ENCODE data around the gene SVOPL. TPM values are rescaled to one million over a fixed set of nuclear protein-coding genes. Genes with fewer than 3 reads are reported as not detected.

SVOPL gene
- total RNA-seq, 1 experiment from 2014 or later: 1.1 TPM

DNA sequence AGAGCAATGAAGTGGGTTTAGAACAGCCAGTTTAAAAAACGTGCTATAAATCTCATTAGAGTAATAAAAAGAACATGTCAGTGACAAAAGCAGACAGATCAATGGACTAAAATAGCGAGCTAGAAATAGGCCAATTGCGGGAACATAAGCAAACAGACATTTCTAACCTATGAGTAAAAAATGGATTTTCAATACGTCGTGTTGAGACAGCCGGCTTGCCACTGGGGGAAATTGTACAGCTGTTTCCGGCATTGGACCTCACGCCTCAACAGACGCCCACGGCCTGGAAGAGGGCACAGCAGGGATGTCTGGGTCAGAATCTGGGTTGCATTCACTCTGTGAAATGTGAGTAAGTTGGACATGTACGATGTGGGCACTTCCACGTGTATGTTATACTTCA lies 92.9 kb downstream of the SVOPL start:
- Histone ChIP-seq H4K5ac (ENCODE audit: insufficient read length, low read depth, low read length) (no peak overlapping the region), H3K27ac (ENCODE audit: insufficient read length, low read depth, low read length) (no peak overlapping the region), H3K4ac (ENCODE audit: low read depth, low read length) (no peak overlapping the region), H3K79me1 (ENCODE audit: insufficient read depth, low read depth, low read length, poor library complexity, severe bottlenecking) (no peaks in the 10 kb centered on the region), H3K9ac (ENCODE audit: extremely low read depth, insufficient read length, low read length) (no peak overlapping the region), H3K14ac (ENCODE audit: insufficient read depth, low read length) (no peak overlapping the region), H4K8ac (replicated peaks; ENCODE audit: insufficient read length, low read depth, low read length) (no peak overlapping the region), H2AFZ (ENCODE audit: low read length) (no peak overlapping the region), H3K23ac (ENCODE audit: insufficient read length, low read depth, low read length) (no peak overlapping the region), H3K56ac (ENCODE audit: insufficient read length, low read depth, low read length) (no peak overlapping the region), H3K23me2 (ENCODE audit: insufficient read length, low read depth, low read length, poor library complexity, severe bottlenecking) (no peaks in the 10 kb centered on the region), H3K4me1 (ENCODE audit: insufficient read depth, low read length) (no peaks in the 10 kb centered on the region), H2BK20ac (ENCODE audit: low read depth, low read length, poor library complexity, severe bottlenecking) (no peak overlapping the region), H2BK120ac (ENCODE audit: low read depth, low read length, poor library complexity, severe bottlenecking) (no peak overlapping the region), H3K27me3 (ENCODE audit: insufficient read depth, low read length) (no peaks in the 10 kb centered on the region; the same call in 1 of the 2 replicates), H3K9me3 (ENCODE audit: control insufficient read depth, low read depth, low read length) (no peaks in the 10 kb centered on the region), H2BK12ac (ENCODE audit: insufficient read length, low read depth, low read length) (no peak overlapping the region), H2BK15ac (ENCODE audit: low read depth, low read length) (no peak overlapping the region), H2BK5ac (ENCODE audit: insufficient read length, low read length) (no peak overlapping the region), H4K20me1 (ENCODE audit: control insufficient read depth, insufficient read depth, insufficient read length) (no peaks in the 10 kb centered on the region), H3K79me2 (ENCODE audit: insufficient read depth, low read length) (no peaks in the 10 kb centered on the region), H2AK5ac (ENCODE audit: insufficient read length, low read length) (no peak overlapping the region), H4K91ac (ENCODE audit: insufficient read length, low read depth, low read length) (no peak overlapping the region), H3K18ac (ENCODE audit: insufficient read length, low read depth, low read length) (no peak overlapping the region), H3K4me2 (ENCODE audit: insufficient read depth, insufficient read length, low read length) (no peak overlapping the region), H3T11ph (ENCODE audit: low read length) (no peak overlapping the region)
- no peak overlapping the region for H3K27ac Mint-ChIP-seq
- peaks cover 8 to 24% of the 10 kb centered on the region in 2 experiments for H3K9me3 Mint-ChIP-seq
- H3K27me3 Mint-ChIP-seq (ENCODE audit: low read depth): no peaks in the 10 kb centered on the region
- WGBS (ENCODE audit: extremely low coverage, insufficient read length, low lambda C conversion rate): no CpG with 5 or more reads among the region's 12 CpGs
- peaks cover 6 to 23% (median 12%) of the 10 kb centered on the region in 3 experiments; a peak in 6 of 7 replicates for H3K36me3 Mint-ChIP-seq (ENCODE audit: insufficient read depth in 1 of 3, low read depth in 3 of 3)
- H3K4me1 Mint-ChIP-seq: peaks cover 4 to 5% of the 10 kb centered on the region in 2 experiments
- DNase-seq: no peak
- H3K4me3 Mint-ChIP-seq: no peak overlapping the region
- TF ChIP-seq, protein P1, sequence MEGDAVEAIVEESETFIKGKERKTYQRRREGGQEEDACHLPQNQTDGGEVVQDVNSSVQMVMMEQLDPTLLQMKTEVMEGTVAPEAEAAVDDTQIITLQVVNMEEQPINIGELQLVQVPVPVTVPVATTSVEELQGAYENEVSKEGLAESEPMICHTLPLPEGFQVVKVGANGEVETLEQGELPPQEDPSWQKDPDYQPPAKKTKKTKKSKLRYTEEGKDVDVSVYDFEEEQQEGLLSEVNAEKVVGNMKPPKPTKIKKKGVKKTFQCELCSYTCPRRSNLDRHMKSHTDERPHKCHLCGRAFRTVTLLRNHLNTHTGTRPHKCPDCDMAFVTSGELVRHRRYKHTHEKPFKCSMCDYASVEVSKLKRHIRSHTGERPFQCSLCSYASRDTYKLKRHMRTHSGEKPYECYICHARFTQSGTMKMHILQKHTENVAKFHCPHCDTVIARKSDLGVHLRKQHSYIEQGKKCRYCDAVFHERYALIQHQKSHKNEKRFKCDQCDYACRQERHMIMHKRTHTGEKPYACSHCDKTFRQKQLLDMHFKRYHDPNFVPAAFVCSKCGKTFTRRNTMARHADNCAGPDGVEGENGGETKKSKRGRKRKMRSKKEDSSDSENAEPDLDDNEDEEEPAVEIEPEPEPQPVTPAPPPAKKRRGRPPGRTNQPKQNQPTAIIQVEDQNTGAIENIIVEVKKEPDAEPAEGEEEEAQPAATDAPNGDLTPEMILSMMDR (conservative IDR thresholded peaks at IDR 0.05): no peak
